Activated CD4-positive, alpha-beta memory T cell treated with anti-CD3 and anti-CD28 coated beads, Interleukin-2, amount 10 ng/mL, durations not matched to agents 7 days and 5 days (primary cell): ENCODE results near the gene PRKG1. TPM values are rescaled to one million over a fixed set of nuclear protein-coding genes. Genes with fewer than 3 reads are reported as not detected.
"Not testable (repeated sequence)": the region's sequence is repeated elsewhere in the genome, so short reads cannot be mapped to it uniquely, and the experiment has no call there.

Experiments used
- CTCF ChIA-PET: fragments of 350-600 bp; sonication (Branson Sonifier 250); formaldehyde crosslinking; loops from one replicate; lab custom pipeline; 2021; ENCODE audit warnings: antibody characterized with exemption, inconsistent platforms; lab: Charles Lee
- POLR2A ChIA-PET: fragments of 350-600 bp; sonication (Branson Sonifier 250); formaldehyde crosslinking; loops from one replicate; lab custom pipeline; 2021; ENCODE audit warnings: antibody characterized with exemption; lab: Charles Lee
- DNase-seq: peaks from one replicate; pipeline ENCODE4 v3.0.0-alpha.2; 2020
- H3K27ac Mint-ChIP-seq: one replicate; pipeline ENCODE4 v1.8.0; 2021; ENCODE audit warnings: mild to moderate bottlenecking, mixed read lengths
- H3K27me3 Mint-ChIP-seq: one replicate; pipeline ENCODE4 v1.8.0; 2021; ENCODE audit warnings: mixed read lengths
- H3K36me3 Mint-ChIP-seq: one replicate; pipeline ENCODE4 v1.8.0; 2021; ENCODE audit warnings: low read depth, mixed read lengths
- H3K4me1 Mint-ChIP-seq: one replicate; pipeline ENCODE4 v1.8.0; 2021; ENCODE audit warnings: mixed read lengths
- H3K4me3 Mint-ChIP-seq: one replicate; pipeline ENCODE4 v1.8.0; 2021; ENCODE audit warnings: mild to moderate bottlenecking, mixed read lengths
- H3K9me3 Mint-ChIP-seq: one replicate; pipeline ENCODE4 v1.8.0; 2021; ENCODE audit warnings: mixed read lengths
- total RNA-seq, 2 experiments: library from RNA; stranded (reverse); gene quantifications; one replicate each; pipeline ENCODE4 v1.2.3, GENCODE V29; 2021

The PRKG1 gene
- total RNA-seq, 2 experiments from 2014 or later = not detected

DNA sequence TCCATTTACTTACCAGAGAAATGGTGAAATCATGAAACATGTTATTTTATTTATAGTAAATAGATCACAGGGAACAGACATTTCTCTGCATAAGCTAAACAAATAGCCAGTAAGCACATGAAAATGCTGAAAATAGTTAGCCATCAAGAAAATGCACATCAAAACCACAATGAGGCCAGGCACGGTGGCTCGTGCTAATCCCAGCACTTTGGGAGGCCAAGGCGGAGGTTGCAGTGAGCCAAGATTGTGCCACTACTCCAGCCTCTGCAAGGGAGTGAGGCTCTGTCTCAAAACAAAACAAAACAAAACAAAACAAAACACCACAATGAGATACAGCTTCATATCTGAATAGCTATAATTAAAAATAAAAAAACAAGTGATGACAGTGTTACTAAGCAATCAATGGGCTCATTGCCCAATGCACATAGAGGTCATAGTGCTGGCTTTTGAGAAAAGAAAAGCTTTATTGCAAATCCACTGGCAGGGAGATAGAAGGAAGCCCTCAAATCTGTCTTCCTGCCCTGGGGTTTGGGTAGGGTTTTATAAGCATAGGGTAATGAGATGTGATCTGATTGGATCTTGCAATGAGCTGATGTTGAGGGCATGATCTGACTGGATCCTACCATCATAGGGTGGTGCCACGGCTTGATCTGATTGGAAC, 608.9 kb downstream of the PRKG1 start:
- no peaks in the 10 kb centered on the region for H3K4me1 Mint-ChIP-seq
- ChIA-PET CTCF (no interaction called here), POLR2A (no interaction called here)
- DNase-seq = no peak
- H3K4me3 Mint-ChIP-seq = no peak overlapping the region
- no peaks in the 10 kb centered on the region for H3K36me3 Mint-ChIP-seq
- H3K27ac Mint-ChIP-seq = no peak overlapping the region
- H3K9me3 Mint-ChIP-seq = no peaks in the 10 kb centered on the region
- peaks cover 19% of the 10 kb centered on the region for H3K27me3 Mint-ChIP-seq

DNA sequence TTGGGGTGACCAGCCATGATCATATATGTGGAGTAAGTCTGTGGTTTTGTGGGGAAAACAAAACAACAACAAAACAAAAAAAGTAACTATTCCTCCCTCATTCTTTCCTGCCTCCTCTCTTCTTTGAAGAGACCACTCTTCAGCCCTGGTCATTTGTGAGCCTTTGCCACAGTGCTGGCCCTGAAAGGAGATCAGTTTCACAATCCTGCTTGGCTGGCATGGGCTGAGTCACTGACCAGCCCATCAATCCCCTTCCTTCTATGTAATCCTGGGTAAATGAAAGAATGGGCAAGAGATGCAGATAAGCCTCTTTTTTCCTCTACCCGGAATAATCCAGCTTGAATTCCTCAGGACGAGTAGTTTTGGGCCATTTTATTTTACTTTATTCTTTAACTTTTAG, 611.5 kb downstream of the PRKG1 start:
- H3K27ac Mint-ChIP-seq = no peak overlapping the region
- ChIA-PET CTCF (no interaction called here), POLR2A (no interaction called here)
- no peaks in the 10 kb centered on the region for H3K9me3 Mint-ChIP-seq
- no peak for DNase-seq
- no peaks in the 10 kb centered on the region for H3K36me3 Mint-ChIP-seq
- peaks cover 14% of the 10 kb centered on the region for H3K27me3 Mint-ChIP-seq
- H3K4me3 Mint-ChIP-seq = no peak overlapping the region
- no peaks in the 10 kb centered on the region for H3K4me1 Mint-ChIP-seq

DNA sequence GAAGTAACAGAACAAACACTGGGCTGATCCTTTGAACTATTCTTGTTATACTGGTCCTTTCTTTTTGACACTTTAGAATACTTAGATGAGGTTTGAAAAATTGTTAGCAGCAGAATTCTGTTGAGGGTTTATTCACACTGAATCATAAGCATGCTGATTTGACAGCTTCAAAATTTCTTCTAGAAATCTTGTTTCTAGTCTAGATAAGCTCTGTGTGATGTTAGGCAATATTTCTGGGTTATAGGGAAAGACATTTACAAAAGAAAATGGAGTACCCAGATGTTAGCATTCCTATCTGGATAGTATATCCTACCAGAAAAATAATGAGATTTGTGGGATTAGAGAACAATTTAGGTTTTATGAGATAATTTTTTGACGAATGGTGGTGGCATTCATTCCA, 613.0 kb downstream of the PRKG1 start:
- Mint-ChIP-seq H3K36me3 (no peaks in the 10 kb centered on the region), H3K9me3 (no peaks in the 10 kb centered on the region), H3K4me3 (no peak overlapping the region), H3K27me3 (peaks cover 12% of the 10 kb centered on the region), H3K4me1 (no peaks in the 10 kb centered on the region), H3K27ac (no peak overlapping the region)
- ChIA-PET POLR2A (no interaction called here), CTCF (no interaction called here)
- no peak for DNase-seq

DNA sequence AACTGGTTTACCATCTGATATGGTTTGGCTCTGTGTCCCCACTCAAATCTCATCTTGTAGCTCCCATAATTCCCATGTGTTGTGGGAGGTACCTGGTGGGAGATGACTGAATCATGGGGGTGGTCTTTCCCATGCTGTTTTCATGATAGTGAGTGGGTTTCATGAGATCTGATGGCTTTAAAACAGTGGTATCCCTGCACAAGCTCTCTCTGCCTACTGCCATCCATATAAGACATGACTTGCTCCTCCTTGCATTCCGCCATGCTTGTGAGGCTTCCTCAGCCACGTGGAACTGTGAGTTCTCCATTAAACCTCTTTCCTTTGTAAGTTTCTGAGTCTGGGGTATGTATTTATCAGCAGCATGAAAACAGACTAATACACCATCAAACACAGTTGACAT, 614.5 kb downstream of the PRKG1 start:
- CTCF ChIA-PET, H3K4me3 Mint-ChIP-seq, DNase-seq, H3K36me3 Mint-ChIP-seq, H3K9me3 Mint-ChIP-seq, H3K4me1 Mint-ChIP-seq, H3K27ac Mint-ChIP-seq, H3K27me3 Mint-ChIP-seq, POLR2A ChIA-PET: not testable (repeated sequence)

DNA sequence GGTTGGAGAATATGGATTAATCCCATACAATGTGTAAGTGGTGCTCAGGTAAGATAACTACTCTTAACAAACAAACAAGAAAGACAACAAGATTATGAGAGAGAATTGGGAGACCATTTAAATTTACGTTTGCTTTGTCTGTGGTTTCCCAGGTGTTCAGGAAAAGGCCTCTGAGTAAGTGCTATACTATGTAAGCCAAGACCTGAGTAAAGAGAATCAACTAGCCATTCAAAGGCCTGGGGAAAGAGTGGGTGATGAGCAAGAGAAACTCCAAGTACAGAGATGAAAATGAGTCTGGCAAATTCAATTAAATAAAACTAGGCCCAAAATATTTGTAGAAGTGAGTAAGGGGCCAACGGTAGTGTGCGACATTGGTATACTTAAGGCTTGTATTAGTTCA, 615.2 kb downstream of the PRKG1 start:
- CTCF ChIA-PET = no interaction called here
- H3K9me3 Mint-ChIP-seq = no peaks in the 10 kb centered on the region
- H3K4me3 Mint-ChIP-seq = no peak overlapping the region
- peaks cover 4% of the 10 kb centered on the region for H3K36me3 Mint-ChIP-seq
- POLR2A ChIA-PET = no interaction called here
- peaks cover 1% of the 10 kb centered on the region for H3K4me1 Mint-ChIP-seq
- no peak overlapping the region for H3K27ac Mint-ChIP-seq
- H3K27me3 Mint-ChIP-seq = peaks cover 6% of the 10 kb centered on the region
- no peak for DNase-seq

DNA sequence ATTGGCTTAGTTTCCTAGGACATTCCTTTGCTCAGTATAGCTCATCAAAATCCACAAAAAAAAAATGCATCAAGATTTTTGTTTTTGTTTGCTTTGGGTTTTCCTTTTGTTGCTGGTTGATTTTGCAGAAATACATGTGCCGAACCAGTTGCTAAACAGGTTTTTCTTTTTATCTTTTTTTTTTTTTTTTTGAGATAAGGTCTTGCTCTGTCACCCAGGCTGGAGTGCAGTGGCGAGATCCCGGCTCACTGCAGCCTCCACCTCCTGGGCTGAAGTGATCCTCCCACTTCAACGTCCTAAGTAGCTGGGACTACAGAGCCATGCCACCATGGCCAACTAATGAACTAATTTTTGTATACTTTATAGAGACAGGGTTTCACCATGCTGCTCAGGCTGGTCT, 616.8 kb downstream of the PRKG1 start:
- no peak overlapping the region for H3K27ac Mint-ChIP-seq
- peaks cover 18% of the 10 kb centered on the region for H3K36me3 Mint-ChIP-seq
- H3K4me3 Mint-ChIP-seq = no peak overlapping the region
- no peak for DNase-seq
- peaks cover 13% of the 10 kb centered on the region for H3K4me1 Mint-ChIP-seq
- H3K27me3 Mint-ChIP-seq = peaks cover 5% of the 10 kb centered on the region
- CTCF ChIA-PET = no interaction called here
- H3K9me3 Mint-ChIP-seq = no peaks in the 10 kb centered on the region
- POLR2A ChIA-PET = interaction anchor here (1.3 kb wide), 1 partner anchor 8 kb away, joined by 5 read pairs; the partner anchor contains the start of gene CSTF2T

DNA sequence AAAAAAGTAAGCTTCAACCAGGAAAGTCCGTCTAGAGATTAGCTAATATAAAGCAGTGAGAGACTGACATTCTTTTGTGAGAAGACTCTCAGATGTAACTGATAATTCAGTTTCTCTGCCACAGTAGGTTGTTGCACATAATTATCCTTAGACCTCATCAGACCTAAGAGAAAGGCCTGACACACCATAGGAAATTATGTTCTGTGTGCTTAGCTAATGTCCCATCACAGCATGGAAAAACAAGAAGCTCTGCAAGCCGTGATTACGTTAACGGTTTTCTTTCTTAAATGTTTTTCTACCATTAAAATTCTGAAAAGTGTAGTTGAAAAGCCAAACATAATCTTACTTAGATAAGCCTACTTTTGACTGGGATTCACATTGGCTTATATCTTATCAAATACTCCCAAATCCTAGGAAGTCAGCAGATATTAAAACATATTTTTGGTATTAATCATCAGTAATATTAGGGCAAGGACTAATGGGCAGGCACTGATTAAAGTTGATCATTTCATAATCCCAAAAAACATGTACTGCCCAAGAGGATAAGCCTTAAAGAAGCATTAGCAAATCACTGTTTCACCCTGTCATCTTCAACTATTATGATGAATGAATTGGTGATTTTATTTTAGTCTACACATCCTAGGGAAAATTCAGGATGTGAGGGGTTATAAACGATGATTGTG, 619.9 kb downstream of the PRKG1 start:
- ChIA-PET POLR2A (no interaction called here), CTCF (interaction anchor here (0.5 kb wide), 1 partner anchor 236 kb away, joined by 4 read pairs; no protein-coding TSS in a partner anchor)
- Mint-ChIP-seq H3K36me3 (peaks cover 47% of the 10 kb centered on the region), H3K9me3 (no peaks in the 10 kb centered on the region), H3K4me1 (peaks cover 39% of the 10 kb centered on the region), H3K4me3 (no peak overlapping the region), H3K27ac (no peak overlapping the region), H3K27me3 (no peaks in the 10 kb centered on the region)
- no peak for DNase-seq

DNA sequence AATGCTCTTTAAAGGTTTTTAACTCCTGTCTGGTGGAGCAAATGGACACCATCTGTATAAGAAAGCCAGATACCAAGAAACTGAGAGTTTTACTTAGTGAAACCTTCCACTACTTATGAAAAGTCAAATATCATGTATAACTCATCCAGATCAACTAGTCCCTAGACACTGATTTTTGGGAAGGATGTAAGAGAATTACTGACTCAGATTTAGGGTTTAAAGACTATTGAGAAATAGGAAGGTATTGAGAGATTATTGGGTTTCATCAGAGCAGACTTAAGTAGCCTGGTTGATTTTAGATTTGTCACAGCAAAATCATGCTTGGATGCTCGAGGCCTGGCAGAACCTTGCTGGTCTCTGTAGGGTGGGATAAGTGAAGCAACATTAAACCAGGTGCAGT, 622.0 kb downstream of the PRKG1 start:
- H3K36me3 Mint-ChIP-seq = peaks cover 50% of the 10 kb centered on the region
- peaks cover 48% of the 10 kb centered on the region for H3K4me1 Mint-ChIP-seq
- no peak for DNase-seq
- ChIA-PET POLR2A (no interaction called here), CTCF (no interaction called here)
- no peaks in the 10 kb centered on the region for H3K27me3 Mint-ChIP-seq
- H3K27ac Mint-ChIP-seq = no peak overlapping the region
- peak overlapping the region; percentile 23 for H3K4me3 Mint-ChIP-seq
- H3K9me3 Mint-ChIP-seq = peaks cover under 1% of the 10 kb centered on the region

DNA sequence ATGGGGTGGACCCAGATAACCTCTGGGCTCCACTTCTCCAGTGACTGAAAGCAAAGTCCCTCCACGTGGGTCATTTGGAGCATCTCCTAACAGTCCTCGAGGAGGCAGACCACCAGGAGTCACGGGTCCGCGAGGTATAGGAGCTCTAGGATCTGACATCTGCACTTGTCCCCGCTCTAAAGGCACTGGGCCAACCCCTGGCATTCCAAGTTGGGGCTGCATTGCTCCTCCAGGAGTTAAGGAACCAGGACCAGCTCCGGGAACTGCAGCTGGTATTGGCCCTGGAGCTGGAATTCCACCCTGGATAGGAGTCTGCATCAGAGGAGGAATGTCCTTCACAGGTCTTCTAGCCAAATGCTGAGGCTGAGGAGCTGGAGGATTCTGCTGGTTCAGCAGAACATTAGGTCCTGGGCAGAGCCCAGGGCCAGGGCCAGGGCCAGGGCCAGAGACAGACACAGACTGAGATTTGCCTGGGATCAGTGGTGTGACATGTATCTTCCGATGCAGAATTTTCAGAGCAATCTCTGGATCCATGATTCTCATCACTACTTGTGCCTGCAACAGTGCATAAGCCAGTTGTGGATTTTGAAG, 624.3 kb downstream of the PRKG1 start:
- H3K4me1 Mint-ChIP-seq = peaks cover 54% of the 10 kb centered on the region
- peaks cover 4% of the 10 kb centered on the region for H3K9me3 Mint-ChIP-seq
- peak overlapping the region; percentile 91 for H3K4me3 Mint-ChIP-seq
- POLR2A ChIA-PET = interaction anchor here (0.6 to 1.9 kb wide), 3 partner anchors 7 to 21 kb away, joined by 4 to 5 read pairs (median 4); no protein-coding TSS in a partner anchor
- DNase-seq = no peak
- H3K27ac Mint-ChIP-seq = peak overlapping the region; percentile 97
- CTCF ChIA-PET = no interaction called here
- peaks cover 51% of the 10 kb centered on the region for H3K36me3 Mint-ChIP-seq
- no peaks in the 10 kb centered on the region for H3K27me3 Mint-ChIP-seq

DNA sequence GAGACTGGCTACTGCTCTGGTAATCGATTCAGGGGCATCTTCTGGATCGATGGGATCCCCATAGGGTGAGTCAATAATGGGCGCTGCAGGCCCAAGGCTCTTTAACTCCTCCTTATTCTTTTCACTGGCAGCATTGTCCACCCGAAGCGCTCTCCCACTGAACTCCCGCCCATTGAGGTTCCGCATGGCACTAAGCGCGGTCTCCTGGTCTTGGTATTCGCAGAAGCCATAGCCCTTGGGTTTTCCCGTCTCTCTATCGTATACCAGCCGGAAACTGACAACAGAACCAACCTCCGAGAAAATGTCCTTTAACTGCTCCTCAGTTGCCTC, 624.8 kb downstream of the PRKG1 start:
- CTCF ChIA-PET = no interaction called here
- no peaks in the 10 kb centered on the region for H3K27me3 Mint-ChIP-seq
- POLR2A ChIA-PET = interaction anchor here (0.6 to 2.0 kb wide), 4 partner anchors 8 to 20 kb away, joined by 4 to 15 read pairs (median 6); no protein-coding TSS in a partner anchor

DNA sequence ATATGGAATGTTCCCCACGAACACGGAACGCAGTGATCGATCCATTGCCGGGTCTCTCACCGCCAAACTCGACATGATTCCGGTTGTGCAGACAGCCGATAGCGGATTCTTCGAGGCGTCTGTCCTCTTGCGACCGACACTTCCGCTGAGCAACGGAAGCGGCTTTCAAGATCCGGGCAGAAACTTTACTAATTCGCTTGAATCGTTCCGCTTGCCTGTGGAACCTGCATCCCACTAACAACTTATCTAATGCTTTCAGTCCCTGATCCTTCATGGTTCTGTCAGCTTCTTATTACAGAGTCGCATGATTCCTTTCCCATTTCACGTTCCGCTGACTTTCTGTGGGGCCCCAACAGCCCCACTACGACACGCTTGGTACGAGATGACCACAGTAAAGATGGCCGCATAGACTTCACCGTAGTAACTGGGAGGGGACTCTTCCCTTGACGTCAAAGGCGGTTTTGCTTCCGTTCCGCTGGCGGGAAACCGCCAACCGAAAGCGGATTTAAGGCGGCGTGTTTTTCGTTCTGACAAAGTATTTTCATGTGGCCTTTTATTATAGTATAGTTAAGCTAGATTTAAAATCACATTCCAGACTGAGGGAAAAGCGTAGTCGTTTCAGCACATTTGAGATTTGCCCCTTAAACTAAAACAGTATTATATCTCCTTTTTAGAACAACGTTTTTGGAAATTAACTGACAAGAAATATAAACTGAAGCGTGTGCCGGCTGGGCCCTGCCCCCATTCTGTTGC, 625.4 kb downstream of the PRKG1 start, which contains the start of gene CSTF2T:
Gene CSTF2T, minus strand, starts transcription at position 121 of the 753 bp plus-strand sequence. Its CDS starts 46 bp downstream, at position 75.
- H3K27me3 Mint-ChIP-seq = no peaks in the 10 kb centered on the region
- peak within 1 kb of the TSS; percentile 91 for H3K4me3 Mint-ChIP-seq
- ChIA-PET CTCF (interaction anchor here (0.7 kb wide), 1 partner anchor 180 kb away, joined by 3 read pairs; no protein-coding TSS in a partner anchor), POLR2A (interaction anchor here (1.2 to 2.0 kb wide), 3 partner anchors 9 to 13 kb away, joined by 5 to 15 read pairs (median 7); no protein-coding TSS in a partner anchor)
- peak; percentile 93 for DNase-seq
- peak within 1 kb of the TSS; percentile 97 for H3K27ac Mint-ChIP-seq
- peaks cover 52% of the 10 kb centered on the region for H3K4me1 Mint-ChIP-seq
- peaks cover 46% of the 10 kb centered on the region for H3K36me3 Mint-ChIP-seq
- peaks cover 4% of the 10 kb centered on the region for H3K9me3 Mint-ChIP-seq

More for the DNA sequence above, 624.8 kb downstream of the PRKG1 start:
- peaks cover 50% of the 10 kb centered on the region for H3K36me3 Mint-ChIP-seq
- no peak for DNase-seq
- peaks cover 54% of the 10 kb centered on the region for H3K4me1 Mint-ChIP-seq
- H3K9me3 Mint-ChIP-seq = peaks cover 4% of the 10 kb centered on the region
- H3K27ac Mint-ChIP-seq = peak overlapping the region; percentile 97
- peak overlapping the region; percentile 91 for H3K4me3 Mint-ChIP-seq

DNA sequence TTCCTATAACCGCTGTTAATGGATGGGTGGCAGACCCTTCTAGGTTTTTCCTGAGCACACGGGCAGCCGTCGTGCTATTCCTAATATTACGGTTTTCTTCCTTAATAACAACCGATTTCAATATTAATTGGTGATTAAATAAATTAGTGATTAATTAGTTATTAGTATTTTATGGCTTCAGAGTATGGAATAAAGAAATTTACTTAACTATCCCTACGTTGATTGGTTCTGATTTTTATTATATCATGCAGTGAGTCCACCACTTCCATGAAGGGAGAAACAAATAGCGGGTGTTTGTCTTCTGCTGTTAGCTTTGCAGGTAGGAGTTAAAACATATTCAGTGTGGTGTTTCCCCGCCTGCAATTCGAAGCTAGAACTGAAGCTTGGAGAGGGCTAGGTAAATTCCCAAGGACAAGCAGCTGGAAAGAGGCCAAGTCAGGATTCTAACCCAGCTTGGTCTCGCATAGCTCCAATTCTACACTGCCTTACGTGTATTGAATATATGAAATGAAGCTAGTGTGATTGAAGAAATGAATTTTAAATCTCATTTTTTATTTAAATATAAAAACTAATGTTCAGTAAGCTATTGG, 626.0 kb downstream of the PRKG1 start:
- no peaks in the 10 kb centered on the region for H3K27me3 Mint-ChIP-seq
- peak overlapping the region; percentile 91 for H3K4me3 Mint-ChIP-seq
- peak overlapping the region; percentile 97 for H3K27ac Mint-ChIP-seq
- DNase-seq = no peak
- H3K36me3 Mint-ChIP-seq = peaks cover 41% of the 10 kb centered on the region
- ChIA-PET CTCF (interaction anchor here (0.7 kb wide), 1 partner anchor 179 kb away, joined by 3 read pairs; no protein-coding TSS in a partner anchor), POLR2A (interaction anchor here (1.2 to 2.0 kb wide), 3 partner anchors 9 to 13 kb away, joined by 5 to 15 read pairs (median 7); no protein-coding TSS in a partner anchor)
- H3K4me1 Mint-ChIP-seq = peaks cover 48% of the 10 kb centered on the region
- H3K9me3 Mint-ChIP-seq = peaks cover 4% of the 10 kb centered on the region
